GM13977 (cell line): ENCODE data around the gene GRM3.

Experiments
- DNase-seq: peaks from one replicate; pipeline ENCODE4 v3.0.0; 2012; ENCODE audit warnings: low spot score
- in situ Hi-C: fragments of 300-500 bp; cut with MboI; formaldehyde crosslinking; loops from one replicate; pipeline ENCODE4 v1.12.0; 2022; ENCODE audit warnings: low sequenced_read_pairs, low pct_unique_long_range_greater_than_20kb, mixed read lengths, inconsistent platforms; ENCODE audit not compliant: unreplicated experiment
- TF ChIP-seq, protein P1 (sequence below): IDR thresholded peaks from 2 replicates; pipeline ENCODE4 v1.5.1; 2012; ENCODE audit warnings: mild to moderate bottlenecking, control low read depth; ENCODE audit not compliant: insufficient read depth; ENCODE audit errors: extremely low read depth, missing control alignments

Gene GRM3

DNA sequence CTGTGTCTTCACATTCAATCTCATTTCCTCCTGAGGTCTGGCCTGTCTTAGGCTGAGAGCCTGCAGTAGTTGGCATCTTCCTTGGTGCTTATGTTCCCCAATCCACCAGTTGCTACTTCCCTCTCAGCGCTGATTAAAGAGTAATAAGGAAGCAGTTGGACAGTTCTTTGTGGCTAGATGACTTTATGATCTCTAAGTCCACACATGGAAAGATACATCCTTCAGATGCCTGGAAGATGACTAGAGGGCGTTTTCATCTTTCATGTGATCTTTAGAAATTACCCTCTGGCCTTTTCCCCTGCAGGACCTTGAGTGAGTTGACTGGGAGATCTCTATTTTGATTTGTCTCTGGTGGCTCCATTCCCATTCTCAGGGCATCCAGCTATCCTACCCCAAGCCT lies 204.5 kb downstream of the GRM3 start:
- DNase-seq: no peak
- in situ Hi-C loops: no loop called here

DNA sequence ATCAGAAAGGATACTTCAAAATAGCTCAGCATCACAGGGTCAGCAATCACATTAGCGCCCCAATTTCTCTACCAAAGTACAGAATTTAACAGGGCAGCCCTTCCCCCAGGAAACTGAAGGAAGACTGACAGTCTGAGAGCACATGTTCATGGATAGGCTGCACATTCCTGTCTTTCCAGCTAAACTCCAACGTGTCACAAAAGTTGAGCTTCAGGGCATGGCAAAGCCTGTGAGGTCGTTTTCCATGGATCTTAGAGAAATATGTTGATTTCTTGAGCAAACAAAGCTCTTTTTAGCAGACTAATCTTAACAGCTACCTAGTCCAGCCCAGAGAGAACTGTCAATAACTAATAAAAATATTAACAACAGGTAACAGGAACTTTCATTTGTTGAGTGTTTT lies 207.9 kb downstream of the GRM3 start:
- in situ Hi-C loops: no loop called here
- TF ChIP-seq, protein P1, sequence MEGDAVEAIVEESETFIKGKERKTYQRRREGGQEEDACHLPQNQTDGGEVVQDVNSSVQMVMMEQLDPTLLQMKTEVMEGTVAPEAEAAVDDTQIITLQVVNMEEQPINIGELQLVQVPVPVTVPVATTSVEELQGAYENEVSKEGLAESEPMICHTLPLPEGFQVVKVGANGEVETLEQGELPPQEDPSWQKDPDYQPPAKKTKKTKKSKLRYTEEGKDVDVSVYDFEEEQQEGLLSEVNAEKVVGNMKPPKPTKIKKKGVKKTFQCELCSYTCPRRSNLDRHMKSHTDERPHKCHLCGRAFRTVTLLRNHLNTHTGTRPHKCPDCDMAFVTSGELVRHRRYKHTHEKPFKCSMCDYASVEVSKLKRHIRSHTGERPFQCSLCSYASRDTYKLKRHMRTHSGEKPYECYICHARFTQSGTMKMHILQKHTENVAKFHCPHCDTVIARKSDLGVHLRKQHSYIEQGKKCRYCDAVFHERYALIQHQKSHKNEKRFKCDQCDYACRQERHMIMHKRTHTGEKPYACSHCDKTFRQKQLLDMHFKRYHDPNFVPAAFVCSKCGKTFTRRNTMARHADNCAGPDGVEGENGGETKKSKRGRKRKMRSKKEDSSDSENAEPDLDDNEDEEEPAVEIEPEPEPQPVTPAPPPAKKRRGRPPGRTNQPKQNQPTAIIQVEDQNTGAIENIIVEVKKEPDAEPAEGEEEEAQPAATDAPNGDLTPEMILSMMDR: no peak

More for the DNA sequence above, 204.5 kb downstream of the GRM3 start:
- TF ChIP-seq, protein P1: no peak

DNA sequence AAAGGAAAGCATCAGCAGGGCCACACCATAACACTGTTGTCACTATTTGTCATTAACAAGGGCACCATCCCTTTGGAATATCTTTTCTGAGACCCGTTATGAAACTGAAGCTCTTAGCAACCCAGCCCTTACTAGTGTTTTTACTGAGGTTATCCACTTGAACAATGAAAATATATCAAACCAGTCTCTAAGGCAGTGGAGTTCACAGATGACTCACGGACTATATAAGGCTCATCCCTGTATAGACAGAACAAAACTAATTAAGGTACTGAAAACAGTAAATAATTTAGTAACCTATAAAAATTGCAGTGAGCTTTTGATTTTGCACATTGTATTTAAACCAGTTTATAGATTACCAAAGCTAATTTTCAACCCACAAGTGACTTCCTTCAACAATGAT lies 219.7 kb downstream of the GRM3 start:
- TF ChIP-seq, protein P1: no peak
- in situ Hi-C loops: no loop called here
- no peak for DNase-seq

More for the DNA sequence above, 207.9 kb downstream of the GRM3 start:
- no peak for DNase-seq

DNA sequence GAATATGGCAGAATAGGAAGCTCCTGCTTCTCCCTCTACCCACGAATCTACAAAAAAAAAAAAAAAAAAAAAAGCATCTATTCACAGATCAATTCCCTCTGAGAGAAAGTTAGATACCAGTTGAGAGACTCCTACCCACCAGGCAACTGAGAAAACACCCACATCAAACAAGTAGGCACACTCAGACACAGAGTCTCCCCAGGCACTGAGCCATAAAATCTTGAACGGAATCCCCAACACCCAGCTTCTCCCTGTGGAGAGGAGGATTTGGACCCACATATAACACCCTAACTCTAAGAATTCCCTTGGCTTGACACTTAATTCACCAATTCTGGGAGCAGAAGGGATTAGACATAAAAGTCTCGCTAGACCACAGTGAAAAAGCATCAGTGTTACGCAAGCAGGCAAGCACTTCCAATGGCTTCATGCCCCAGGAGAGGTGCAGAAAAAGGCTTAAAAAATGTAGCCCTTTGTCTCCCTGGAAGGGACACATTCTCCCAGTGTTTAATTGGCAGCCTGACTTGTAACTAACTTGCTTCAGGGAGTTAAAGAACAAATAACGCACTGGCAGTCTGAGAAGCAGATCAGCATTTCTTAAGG lies 223.6 kb downstream of the GRM3 start:
- no peak for DNase-seq
- TF ChIP-seq, protein P1: no peak
- in situ Hi-C loops: no loop called here

DNA sequence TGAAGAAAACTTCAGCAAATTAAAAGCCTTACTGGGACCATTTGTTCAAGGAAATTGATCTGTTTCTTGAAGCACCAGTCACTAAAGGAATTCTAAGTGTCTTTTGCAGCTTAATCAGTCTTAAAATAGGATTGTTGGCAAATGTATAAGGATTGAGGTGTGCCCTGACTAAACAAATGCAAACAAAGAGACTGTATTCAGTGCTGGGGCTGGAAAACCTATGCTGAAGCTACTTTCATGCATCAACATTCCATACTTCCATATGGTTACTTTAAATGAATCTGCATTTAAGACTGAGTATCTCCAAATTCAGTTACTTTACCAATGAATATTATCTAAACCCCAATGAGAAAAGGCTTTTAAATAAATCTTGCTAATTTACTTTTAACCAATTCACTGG lies 232.4 kb downstream of the GRM3 start:
- in situ Hi-C loops: no loop called here
- TF ChIP-seq, protein P1: no peak
- no peak for DNase-seq

DNA sequence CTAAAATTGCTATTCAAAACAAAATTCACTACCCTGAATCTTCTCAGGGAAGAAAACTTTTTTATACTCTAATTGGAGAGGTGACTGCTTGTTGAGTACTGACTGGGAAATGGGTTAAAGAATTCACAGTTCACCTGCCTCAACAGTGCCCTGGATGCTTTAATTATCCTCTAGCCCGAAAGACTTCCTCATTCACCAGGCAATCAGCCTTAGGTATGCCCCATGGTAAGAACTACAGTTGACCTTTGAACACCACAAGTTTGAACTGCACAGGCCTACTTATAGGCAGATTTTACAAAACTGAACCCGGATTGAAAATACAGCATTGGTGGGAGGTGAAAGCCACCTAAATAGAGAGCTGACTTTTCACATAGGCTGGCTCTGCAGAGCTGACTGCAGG lies 240.4 kb downstream of the GRM3 start:
- in situ Hi-C loops: no loop called here
- TF ChIP-seq, protein P1: no peak
- no peak for DNase-seq

DNA sequence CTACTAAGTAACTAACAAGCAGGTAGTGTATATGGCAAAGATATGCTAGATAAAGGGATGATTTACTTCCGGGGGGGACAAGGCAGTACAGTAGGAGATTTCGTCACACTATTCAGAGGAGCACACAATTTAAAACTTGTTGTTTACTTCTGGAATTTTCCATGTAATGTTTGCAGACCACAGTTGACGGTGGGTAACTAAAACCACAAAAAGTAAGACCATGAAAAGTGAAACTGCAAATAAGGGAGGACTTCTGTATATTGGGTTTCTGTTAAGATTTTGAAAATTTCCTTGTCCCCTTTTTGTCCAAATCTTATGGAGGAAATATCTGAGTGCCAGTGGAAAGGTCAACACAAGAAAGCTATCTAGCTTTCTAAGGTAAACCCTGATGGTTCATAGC lies 245.8 kb downstream of the GRM3 start:
- in situ Hi-C loops: no loop called here
- TF ChIP-seq, protein P1: no peak
- no peak for DNase-seq
